ENCODE measurements around the gene SDHA. TPM values are rescaled to one million over a fixed set of nuclear protein-coding genes. Genes with fewer than 3 reads are reported as not detected.
"Not testable (repeated sequence)": the region's sequence is repeated elsewhere in the genome, so short reads cannot be mapped to it uniquely, and the experiment has no call there.

Gene SDHA
- total RNA-seq, 2 donors from 2014 or later: 132 to 177 TPM

- Mint-ChIP-seq H3K4me1 (peaks cover 21% of the 10 kb centered on the region), H3K4me3 (peak overlapping the region; percentile 62), H3K27ac (peak overlapping the region; percentile 80), H3K36me3 (ENCODE audit: low read depth) (peaks cover 51% of the 10 kb centered on the region)
- not testable (repeated sequence) for H3K9me3 Mint-ChIP-seq, H3K27me3 Mint-ChIP-seq
- peak; percentile 43 for ATAC-seq (replicated peaks)
Measured at GRCh38 chr5:215256-215655, 2.9 kb upstream of the SDHA start.

GRCh38 chr5:216076-216475 is 2.0 kb upstream of the SDHA start:
- H3K27me3 Mint-ChIP-seq; H3K9me3 Mint-ChIP-seq; ATAC-seq (replicated peaks); H3K27ac Mint-ChIP-seq: not testable (repeated sequence)
- Mint-ChIP-seq H3K36me3 (ENCODE audit: low read depth) (peaks cover 58% of the 10 kb centered on the region), H3K4me1 (peaks cover 18% of the 10 kb centered on the region), H3K4me3 (peak overlapping the region; percentile 62)

GRCh38 chr5:218457-219291 is 554 bp downstream of the SDHA start:
- no peaks in the 10 kb centered on the region for H3K27me3 Mint-ChIP-seq
- H3K4me3 Mint-ChIP-seq: peak overlapping the region; percentile 96
- peaks cover 30% of the 10 kb centered on the region for H3K4me1 Mint-ChIP-seq
- H3K27ac Mint-ChIP-seq: peak overlapping the region; percentile 89
- H3K36me3 Mint-ChIP-seq (ENCODE audit: low read depth): peaks cover 75% of the 10 kb centered on the region
- H3K9me3 Mint-ChIP-seq: no peaks in the 10 kb centered on the region
- ATAC-seq (replicated peaks): peak; percentile 29

- Mint-ChIP-seq H3K27ac (peak overlapping the region; percentile 89), H3K9me3 (no peaks in the 10 kb centered on the region), H3K4me3 (peak overlapping the region; percentile 96), H3K36me3 (ENCODE audit: low read depth) (peaks cover 75% of the 10 kb centered on the region), H3K4me1 (peaks cover 22% of the 10 kb centered on the region), H3K27me3 (no peaks in the 10 kb centered on the region)
- peak; percentile 31 for ATAC-seq (replicated peaks)
Measured at GRCh38 chr5:219460-219863, 1.3 kb downstream of the SDHA start.

GRCh38 chr5:219991-220390 is 1.9 kb downstream of the SDHA start:
- Mint-ChIP-seq H3K4me3 (peak overlapping the region; percentile 96), H3K27ac (peak overlapping the region; percentile 89), H3K27me3 (no peaks in the 10 kb centered on the region), H3K4me1 (peaks cover 19% of the 10 kb centered on the region), H3K36me3 (ENCODE audit: low read depth) (peaks cover 75% of the 10 kb centered on the region), H3K9me3 (no peaks in the 10 kb centered on the region)
- ATAC-seq (replicated peaks): peak; percentile 12

- Mint-ChIP-seq H3K4me3 (peak overlapping the region; percentile 58), H3K36me3 (ENCODE audit: low read depth) (peaks cover 84% of the 10 kb centered on the region), H3K4me1 (peaks cover 13% of the 10 kb centered on the region), H3K27ac (peak overlapping the region; percentile 85)
- not testable (repeated sequence) for ATAC-seq (replicated peaks); H3K9me3 Mint-ChIP-seq; H3K27me3 Mint-ChIP-seq
Measured at GRCh38 chr5:222951-223715, 5.0 kb downstream of the SDHA start.

- Mint-ChIP-seq H3K4me3 (peak overlapping the region; percentile 58), H3K27ac (peak overlapping the region; percentile 85), H3K4me1 (peaks cover 13% of the 10 kb centered on the region), H3K36me3 (ENCODE audit: low read depth) (peaks cover 91% of the 10 kb centered on the region), H3K9me3 (no peaks in the 10 kb centered on the region), H3K27me3 (no peaks in the 10 kb centered on the region)
- ATAC-seq (replicated peaks): no peak
Measured at GRCh38 chr5:223791-224190, 5.7 kb downstream of the SDHA start.

- H3K36me3 Mint-ChIP-seq (ENCODE audit: low read depth): peaks cover 93% of the 10 kb centered on the region
- H3K27ac Mint-ChIP-seq: no peak overlapping the region
- ATAC-seq (replicated peaks): no peak
- H3K27me3 Mint-ChIP-seq: no peaks in the 10 kb centered on the region
- H3K9me3 Mint-ChIP-seq: no peaks in the 10 kb centered on the region
- H3K4me1 Mint-ChIP-seq: peaks cover 13% of the 10 kb centered on the region
- no peak overlapping the region for H3K4me3 Mint-ChIP-seq
Measured at GRCh38 chr5:225334-225733, 7.2 kb downstream of the SDHA start.

GRCh38 chr5:227375-227774 is 9.3 kb downstream of the SDHA start:
- ATAC-seq (replicated peaks); H3K27ac Mint-ChIP-seq; H3K4me3 Mint-ChIP-seq; H3K27me3 Mint-ChIP-seq; H3K9me3 Mint-ChIP-seq: not testable (repeated sequence)
- H3K4me1 Mint-ChIP-seq: peaks cover 12% of the 10 kb centered on the region
- peaks cover 100% of the 10 kb centered on the region for H3K36me3 Mint-ChIP-seq (ENCODE audit: low read depth)

GRCh38 chr5:228886-229285 is 10.8 kb downstream of the SDHA start:
- no peak for ATAC-seq (replicated peaks)
- H3K36me3 Mint-ChIP-seq (ENCODE audit: low read depth): peaks cover 100% of the 10 kb centered on the region
- H3K9me3 Mint-ChIP-seq: no peaks in the 10 kb centered on the region
- H3K27me3 Mint-ChIP-seq: no peaks in the 10 kb centered on the region
- H3K27ac Mint-ChIP-seq: no peak overlapping the region
- H3K4me1 Mint-ChIP-seq: no peaks in the 10 kb centered on the region
- no peak overlapping the region for H3K4me3 Mint-ChIP-seq

GRCh38 chr5:230711-231110 is 12.6 kb downstream of the SDHA start:
- Mint-ChIP-seq H3K9me3 (no peaks in the 10 kb centered on the region), H3K4me3 (no peak overlapping the region), H3K36me3 (ENCODE audit: low read depth) (peaks cover 100% of the 10 kb centered on the region), H3K4me1 (no peaks in the 10 kb centered on the region), H3K27me3 (no peaks in the 10 kb centered on the region), H3K27ac (no peak overlapping the region)
- no peak for ATAC-seq (replicated peaks)

GRCh38 chr5:231661-232060 is 13.5 kb downstream of the SDHA start:
- Mint-ChIP-seq H3K4me1 (no peaks in the 10 kb centered on the region), H3K27ac (peak overlapping the region; percentile 39), H3K4me3 (no peak overlapping the region), H3K36me3 (ENCODE audit: low read depth) (peaks cover 100% of the 10 kb centered on the region), H3K27me3 (no peaks in the 10 kb centered on the region), H3K9me3 (no peaks in the 10 kb centered on the region)
- peak; percentile 78 for ATAC-seq (replicated peaks)

- H3K27ac Mint-ChIP-seq; H3K4me3 Mint-ChIP-seq; H3K9me3 Mint-ChIP-seq; ATAC-seq (replicated peaks); H3K27me3 Mint-ChIP-seq; H3K4me1 Mint-ChIP-seq: not testable (repeated sequence)
- H3K36me3 Mint-ChIP-seq (ENCODE audit: low read depth): peaks cover 99% of the 10 kb centered on the region
Measured at GRCh38 chr5:233426-233825, 15.3 kb downstream of the SDHA start.

GRCh38 chr5:234450-234849 is 16.3 kb downstream of the SDHA start:
- peaks cover 99% of the 10 kb centered on the region for H3K36me3 Mint-ChIP-seq (ENCODE audit: low read depth)
- H3K27ac Mint-ChIP-seq: no peak overlapping the region
- H3K4me1 Mint-ChIP-seq: no peaks in the 10 kb centered on the region
- H3K9me3 Mint-ChIP-seq: no peaks in the 10 kb centered on the region
- no peak overlapping the region for H3K4me3 Mint-ChIP-seq
- no peak for ATAC-seq (replicated peaks)
- H3K27me3 Mint-ChIP-seq: no peaks in the 10 kb centered on the region

GRCh38 chr5:235527-235926 is 17.4 kb downstream of the SDHA start:
- not testable (repeated sequence) for H3K9me3 Mint-ChIP-seq; H3K4me1 Mint-ChIP-seq; H3K4me3 Mint-ChIP-seq; H3K27ac Mint-ChIP-seq; ATAC-seq (replicated peaks); H3K27me3 Mint-ChIP-seq
- H3K36me3 Mint-ChIP-seq (ENCODE audit: low read depth): peaks cover 99% of the 10 kb centered on the region
